ENCODE data around the gene NDUFAF7.
A peak's percentile ranks its signal among the peaks of the same experiment; 100 is the strongest.
"Not testable (repeated sequence)": the region's sequence is repeated elsewhere in the genome, so short reads cannot be mapped to it uniquely, and the experiment has no call there.

Gene NDUFAF7

GRCh38 chr2:37215250-37215649 is 16.2 kb upstream of the NDUFAF7 start:
- no peak for DNase-seq

GRCh38 chr2:37219046-37219445 is 12.4 kb upstream of the NDUFAF7 start:
- DNase-seq: no peak

GRCh38 chr2:37223131-37223530 is 8.3 kb upstream of the NDUFAF7 start:
- no peak for DNase-seq

- DNase-seq: no peak
These were observed 7.4 kb upstream of the NDUFAF7 start for GRCh38 chr2:37224063-37224462.

- not testable (repeated sequence) for DNase-seq
These were observed 6.3 kb upstream of the NDUFAF7 start for GRCh38 chr2:37225129-37225528.

GRCh38 chr2:37226863-37227262 is 4.6 kb upstream of the NDUFAF7 start:
- no peak for DNase-seq

- no peak for DNase-seq
These were observed 2.7 kb upstream of the NDUFAF7 start for GRCh38 chr2:37228788-37229187.

GRCh38 chr2:37230581-37230980 is 877 bp upstream of the NDUFAF7 start:
- no peak for DNase-seq

- DNase-seq: peak; percentile 15
These were observed 874 bp downstream of the NDUFAF7 start for GRCh38 chr2:37232131-37232933.

GRCh38 chr2:37243435-37243834 is 12.0 kb downstream of the NDUFAF7 start:
- no peak for DNase-seq

GRCh38 chr2:37244017-37244416 is 12.6 kb downstream of the NDUFAF7 start:
- no peak for DNase-seq

GRCh38 chr2:37244755-37245154 is 13.3 kb downstream of the NDUFAF7 start:
- no peak for DNase-seq

GRCh38 chr2:37246205-37246604 is 14.7 kb downstream of the NDUFAF7 start:
- no peak for DNase-seq

GRCh38 chr2:37250869-37251740 is 19.6 kb downstream of the NDUFAF7 start:
- DNase-seq: no peak

GRCh38 chr2:37262522-37262921 is 31.1 kb downstream of the NDUFAF7 start:
- no peak for DNase-seq

- no peak for DNase-seq
These were observed 32.4 kb downstream of the NDUFAF7 start for GRCh38 chr2:37263839-37264238.

- DNase-seq: no peak
These were observed 36.2 kb downstream of the NDUFAF7 start for GRCh38 chr2:37267685-37268084.

- no peak for DNase-seq
These were observed 36.7 kb downstream of the NDUFAF7 start for GRCh38 chr2:37268111-37268510.

- DNase-seq: no peak
These were observed 40.1 kb downstream of the NDUFAF7 start for GRCh38 chr2:37271376-37272067.

GRCh38 chr2:37274359-37274965 is 43.0 kb downstream of the NDUFAF7 start:
- no peak for DNase-seq

GRCh38 chr2:37276291-37276690 is 44.8 kb downstream of the NDUFAF7 start:
- no peak for DNase-seq

- no peak for DNase-seq
These were observed 50.5 kb downstream of the NDUFAF7 start for GRCh38 chr2:37281916-37282315.

- DNase-seq: no peak
These were observed 51.3 kb downstream of the NDUFAF7 start for GRCh38 chr2:37282746-37283145.
